CD4-positive, alpha-beta T cell (primary cell): ENCODE data around the gene CHADL. TPM values are rescaled to one million over a fixed set of nuclear protein-coding genes. Genes with fewer than 3 reads are reported as not detected.

Source experiments
- ATAC-seq: fragments of 200-7000 bp; cut with Tn5 transposase; one replicate; pipeline ENCODE4 v1.10.0; 2022; ENCODE audit warnings: mild to moderate bottlenecking; ENCODE audit not compliant: poor library complexity
- CTCF ChIA-PET: fragments of 350-600 bp; sonication (Branson Sonifier 250); formaldehyde crosslinking; loops from one replicate; lab custom pipeline; 2021; ENCODE audit warnings: antibody characterized with exemption, inconsistent platforms; lab: Charles Lee
- POLR2A ChIA-PET: fragments of 350-600 bp; sonication (Branson Sonifier 250); formaldehyde crosslinking; loops from one replicate; lab custom pipeline; 2021; ENCODE audit warnings: antibody characterized with exemption, inconsistent platforms; lab: Charles Lee
- DNase-seq, 14 experiments: peaks; one replicate each; pipeline ENCODE4 v3.0.0-alpha.2; 2013 to 2020; ENCODE audit warnings: mixed read lengths in 2 of 14
- H3K27ac ChIP-seq, 2 donors: one replicate each; pipeline versions ENCODE4 v1.5.1 to v1.7.0; 2013; ENCODE audit warnings: low read length in 2 of 2, low read depth in 1 of 2, mild to moderate bottlenecking in 1 of 2
- H3K27me3 ChIP-seq, 2 experiments: 1 replicate in 1 of 2; 2 replicates in 1 of 2; pipeline versions ENCODE4 v1.6.1 to v1.7.0; 2013; ENCODE audit warnings: low read length in 2 of 2, control low read depth in 1 of 2, mild to moderate bottlenecking in 1 of 2, moderate library complexity in 1 of 2; ENCODE audit not compliant: insufficient read depth in 2 of 2, control insufficient read depth in 1 of 2
- H3K36me3 ChIP-seq: one replicate; pipeline ENCODE4 v1.6.1; 2013; ENCODE audit warnings: low read length, control low read depth; ENCODE audit not compliant: insufficient read depth
- H3K4me1 ChIP-seq: one replicate; pipeline ENCODE4 v1.6.1; 2013; ENCODE audit warnings: low read length, control low read depth; ENCODE audit not compliant: insufficient read depth
- H3K4me3 ChIP-seq: one replicate; pipeline ENCODE4 v1.5.1; 2013; ENCODE audit warnings: mild to moderate bottlenecking, low read length, moderate library complexity
- H3K9me3 ChIP-seq, 2 experiments: 1 replicate in 1 of 2; 2 replicates in 1 of 2; pipeline versions ENCODE4 v1.6.1 to v1.7.0; 2013; ENCODE audit warnings: low read length in 2 of 2, mild to moderate bottlenecking in 2 of 2, control low read depth in 1 of 2, moderate library complexity in 1 of 2; ENCODE audit not compliant: control insufficient read depth in 1 of 2, insufficient read depth in 1 of 2
- H3K27ac Mint-ChIP-seq: one replicate; pipeline ENCODE4 v1.8.0; 2020; ENCODE audit warnings: mixed read lengths
- H3K27me3 Mint-ChIP-seq: one replicate; pipeline ENCODE4 v1.8.0; 2021; ENCODE audit warnings: mixed read lengths
- H3K36me3 Mint-ChIP-seq: one replicate; pipeline ENCODE4 v1.8.0; 2021; ENCODE audit warnings: low read depth, mixed read lengths
- H3K4me1 Mint-ChIP-seq: one replicate; pipeline ENCODE4 v1.8.0; 2021; ENCODE audit warnings: low read depth, mixed read lengths
- H3K4me3 Mint-ChIP-seq: one replicate; pipeline ENCODE4 v1.8.0; 2020; ENCODE audit warnings: mild to moderate bottlenecking, mixed read lengths
- H3K9me3 Mint-ChIP-seq: one replicate; pipeline ENCODE4 v1.8.0; 2020; ENCODE audit warnings: mixed read lengths
- intact Hi-C, 2 experiments: fragments of 100-400 bp; cut with DNase I in 1 of 2; cut with micrococcal nuclease in 1 of 2; formaldehyde crosslinking; loops; one replicate each; pipeline versions ENCODE4 v1.15.1 to v1.9.0; 2023 to 2025; cut with DNase I, micrococcal nuclease
- total RNA-seq, 174 experiments: library from RNA in 2 of 174; stranded (reverse) in 2 of 174; gene quantifications; one replicate each; pipeline ENCODE4 v1.2.3 and lab custom pipeline; 2021 to 2026
- TF ChIP-seq, protein P1 (sequence below): fragments of 200-600 bp; IDR thresholded peaks from one replicate; pipeline ENCODE4 v1.8.0; 2022; ENCODE audit warnings: antibody characterized with exemption, mild to moderate bottlenecking

Gene CHADL
- total RNA-seq, 2 experiments from 2014 or later: 1.7 to 1.8 TPM

DNA sequence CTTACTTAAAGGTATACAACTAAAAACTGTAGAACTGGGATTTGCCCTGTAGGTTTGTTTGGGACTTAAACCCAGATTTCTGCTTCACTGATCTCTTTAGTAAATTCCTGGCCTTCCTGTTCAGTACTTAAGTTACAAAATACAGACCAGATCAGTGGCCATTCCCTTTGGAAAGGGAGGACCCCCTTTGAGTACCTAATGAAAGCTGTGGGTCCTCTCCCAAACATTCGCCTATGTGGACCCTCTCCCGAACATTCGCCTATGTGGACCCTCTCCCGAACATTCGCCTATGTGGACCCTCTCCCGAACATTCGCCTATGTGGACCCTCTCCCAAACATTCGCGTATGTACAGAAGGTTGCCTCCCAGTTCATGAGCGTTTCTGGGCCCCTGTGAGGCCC, 25.3 kb downstream of the CHADL start:
- ATAC-seq: no peak
- Histone ChIP-seq H3K27me3 (no peaks in the 10 kb centered on the region), H3K27ac (no peak overlapping the region), H3K4me1 (peaks cover 22% of the 10 kb centered on the region), H3K9me3 (no peaks in the 10 kb centered on the region), H3K36me3 (peaks cover 52% of the 10 kb centered on the region), H3K4me3 (no peak overlapping the region)
- no peak for DNase-seq
- peaks cover 10% of the 10 kb centered on the region for H3K4me1 Mint-ChIP-seq
- no peak overlapping the region for H3K4me3 Mint-ChIP-seq
- intact Hi-C loops: no loop called here
- TF ChIP-seq, protein P1, sequence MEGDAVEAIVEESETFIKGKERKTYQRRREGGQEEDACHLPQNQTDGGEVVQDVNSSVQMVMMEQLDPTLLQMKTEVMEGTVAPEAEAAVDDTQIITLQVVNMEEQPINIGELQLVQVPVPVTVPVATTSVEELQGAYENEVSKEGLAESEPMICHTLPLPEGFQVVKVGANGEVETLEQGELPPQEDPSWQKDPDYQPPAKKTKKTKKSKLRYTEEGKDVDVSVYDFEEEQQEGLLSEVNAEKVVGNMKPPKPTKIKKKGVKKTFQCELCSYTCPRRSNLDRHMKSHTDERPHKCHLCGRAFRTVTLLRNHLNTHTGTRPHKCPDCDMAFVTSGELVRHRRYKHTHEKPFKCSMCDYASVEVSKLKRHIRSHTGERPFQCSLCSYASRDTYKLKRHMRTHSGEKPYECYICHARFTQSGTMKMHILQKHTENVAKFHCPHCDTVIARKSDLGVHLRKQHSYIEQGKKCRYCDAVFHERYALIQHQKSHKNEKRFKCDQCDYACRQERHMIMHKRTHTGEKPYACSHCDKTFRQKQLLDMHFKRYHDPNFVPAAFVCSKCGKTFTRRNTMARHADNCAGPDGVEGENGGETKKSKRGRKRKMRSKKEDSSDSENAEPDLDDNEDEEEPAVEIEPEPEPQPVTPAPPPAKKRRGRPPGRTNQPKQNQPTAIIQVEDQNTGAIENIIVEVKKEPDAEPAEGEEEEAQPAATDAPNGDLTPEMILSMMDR: no peak
- no peaks in the 10 kb centered on the region for H3K9me3 Mint-ChIP-seq
- H3K27ac Mint-ChIP-seq: no peak overlapping the region
- H3K27me3 Mint-ChIP-seq: no peaks in the 10 kb centered on the region
- peaks cover 62% of the 10 kb centered on the region for H3K36me3 Mint-ChIP-seq
- POLR2A ChIA-PET: interaction anchor here (3.3 kb wide), 1 partner anchor 22 kb away, joined by 14 read pairs; no protein-coding TSS in a partner anchor
- CTCF ChIA-PET: interaction anchor here (0.6 kb wide), 1 partner anchor 13 kb away, joined by 3 read pairs; no protein-coding TSS in a partner anchor

DNA sequence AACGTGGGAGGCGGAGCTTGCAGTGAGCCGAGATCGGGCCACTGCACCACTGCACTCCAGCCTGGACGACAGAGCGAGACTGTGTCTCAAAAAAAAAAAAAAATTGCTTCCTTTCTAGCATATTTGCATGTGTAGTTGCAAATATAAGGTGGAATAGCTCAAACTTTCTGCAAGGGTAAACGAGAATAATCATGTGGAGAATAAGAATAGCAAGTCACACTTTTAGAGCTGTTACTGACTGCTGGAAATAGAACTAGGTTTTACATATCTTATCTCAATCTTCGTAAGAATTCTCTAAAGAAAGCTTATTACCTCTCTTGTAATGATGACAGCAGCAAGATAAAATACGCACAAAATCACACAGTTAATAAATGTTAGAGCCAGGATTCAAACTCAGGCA, 34.0 kb downstream of the CHADL start:
- H3K27ac ChIP-seq: no peak overlapping the region
- H3K4me1 ChIP-seq: peaks cover 23% of the 10 kb centered on the region
- no peak overlapping the region for H3K27ac Mint-ChIP-seq
- H3K9me3 Mint-ChIP-seq: no peaks in the 10 kb centered on the region
- ATAC-seq (no peak), DNase-seq (no peak)
- TF ChIP-seq, protein P1: no peak
- CTCF ChIA-PET: interaction anchor here (2.2 kb wide), 1 partner anchor 31 kb away, joined by 10 read pairs; no protein-coding TSS in a partner anchor
- H3K27me3 Mint-ChIP-seq: no peaks in the 10 kb centered on the region
- peaks cover 23% of the 10 kb centered on the region for H3K4me1 Mint-ChIP-seq
- peaks cover 32% of the 10 kb centered on the region for H3K36me3 Mint-ChIP-seq
- H3K4me3 Mint-ChIP-seq: peak overlapping the region; percentile 52
- POLR2A ChIA-PET: interaction anchor here (1.1 kb wide), 1 partner anchor 242 kb away, joined by 5 read pairs; no protein-coding TSS in a partner anchor
- no peak overlapping the region for H3K4me3 ChIP-seq
- intact Hi-C loops: loop anchor here (5.0 kb wide), 3 partner anchors 81 to 176 kb away; partner anchors contain the start of genes RANGAP1 (in 1 of the 2), TEF (in 1 of the 2) and ZC3H7B (in 1 of the 2)
- H3K9me3 ChIP-seq: no peaks in the 10 kb centered on the region
- peaks cover 0 to 6% of the 10 kb centered on the region in 2 experiments for H3K27me3 ChIP-seq
- H3K36me3 ChIP-seq: peaks cover 16% of the 10 kb centered on the region

DNA sequence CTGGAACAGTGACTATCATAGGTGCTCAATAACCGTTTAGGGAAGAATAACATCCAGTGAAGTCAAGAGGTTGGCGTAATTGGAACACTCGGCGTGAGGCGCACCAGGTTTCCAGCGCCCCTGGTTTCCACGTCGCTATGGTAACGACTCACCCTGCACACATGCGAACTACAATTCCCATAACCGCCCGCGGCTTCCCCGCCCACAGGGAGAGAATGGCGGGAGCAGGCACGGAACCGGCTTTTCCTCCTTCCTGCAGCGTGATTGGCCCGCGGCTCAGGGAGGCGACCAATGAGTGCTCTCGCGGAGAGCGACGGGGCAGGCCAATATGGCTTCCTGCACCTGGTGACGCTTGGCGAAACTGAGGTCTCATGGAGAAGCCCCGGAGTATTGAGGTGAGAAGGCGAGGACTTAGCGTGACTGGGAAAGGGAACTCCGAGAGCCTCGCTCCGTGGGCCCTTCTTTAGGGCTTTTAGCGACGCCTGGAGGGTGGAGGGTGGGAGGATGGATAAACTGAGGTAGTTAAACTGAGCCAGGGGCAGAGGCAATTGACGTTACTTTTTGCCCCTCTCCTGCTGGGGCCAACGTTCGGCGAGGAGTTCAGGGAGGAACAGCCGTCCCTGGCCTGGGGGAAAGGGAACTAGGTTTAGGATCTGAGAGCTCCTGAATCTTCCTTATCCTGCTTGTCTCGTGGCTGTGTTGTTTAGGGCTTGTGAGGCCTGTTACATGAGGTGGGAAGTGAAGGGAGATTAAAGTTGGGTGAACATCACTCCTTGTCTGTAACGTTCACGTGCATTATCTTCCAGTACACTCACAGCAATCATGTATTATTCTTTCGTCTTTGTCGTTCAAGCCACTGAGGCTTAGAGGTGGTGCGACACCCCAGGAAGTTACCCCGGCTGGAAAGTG, 35.5 kb downstream of the CHADL start, which contains the start of gene L3MBTL2:
TSS of gene L3MBTL2 (plus strand) at position 321 of the 909 bp plus-strand sequence. CDS start at position 372, 51 bp downstream.
- ATAC-seq: peak; percentile 100
- ChIA-PET POLR2A (interaction anchor here (0.7 to 1.5 kb wide), 2 partner anchors 32 to 81 kb away, joined by 3 to 4 read pairs; partner anchors contain the start of gene RANGAP1), CTCF (interaction anchor here (0.9 kb wide), 1 partner anchor 32 kb away, joined by 4 read pairs; no protein-coding TSS in a partner anchor)
- peaks cover 22% of the 10 kb centered on the region for H3K36me3 Mint-ChIP-seq
- intact Hi-C loops: loop anchor here (1.0 to 5.0 kb wide), 6 partner anchors 8 to 252 kb away; partner anchors contain the start of genes RANGAP1 (in 1 of the 2), TEF (in 1 of the 2) and ZC3H7B (in 1 of the 2)
- Histone ChIP-seq H3K9me3 (no peaks in the 10 kb centered on the region), H3K4me1 (peaks cover 23% of the 10 kb centered on the region), H3K27me3 (peaks cover 0 to 6% of the 10 kb centered on the region in 2 experiments), H3K4me3 (peak within 1 kb of the TSS; percentile 96), H3K27ac (peak within 1 kb of the TSS; percentile 59 to 82), H3K36me3 (peaks cover 8% of the 10 kb centered on the region)
- H3K9me3 Mint-ChIP-seq: no peaks in the 10 kb centered on the region
- peak within 1 kb of the TSS; percentile 87 for H3K27ac Mint-ChIP-seq
- peaks cover 23% of the 10 kb centered on the region for H3K4me1 Mint-ChIP-seq
- peak within 1 kb of the TSS; percentile 97 for H3K4me3 Mint-ChIP-seq
- TF ChIP-seq, protein P1: no peak
- peak; percentile 95 to 99 (median 98) for DNase-seq
- H3K27me3 Mint-ChIP-seq: no peaks in the 10 kb centered on the region
